Omental fat pad (tissue), 4 donors: ENCODE results near the gene METAP1D. TPM values are rescaled to one million over a fixed set of nuclear protein-coding genes. Genes with fewer than 3 reads are reported as not detected.

Source experiments
- ATAC-seq: fragments of 150-250 bp; one replicate; pipeline ENCODE4 v1.9.1; 2016; ENCODE audit warnings: mild to moderate bottlenecking, moderate library complexity; ENCODE audit not compliant: low FRiP score
- DNase-seq: peaks from one replicate; pipeline ENCODE4 v3.0.0-alpha.2; 2019; ENCODE audit warnings: low spot score
- total RNA-seq, 4 donors: library from RNA; depleted of rRNA; stranded (reverse); fragments of >200 nt; gene quantifications; one replicate each; pipeline ENCODE4 v1.1.0, GENCODE V29; 2016
- TF ChIP-seq, protein P1 (sequence below), 3 donors: fragments of 450-650 bp; IDR thresholded peaks; one replicate each; pipeline ENCODE4 v1.5.1; 2016 to 2017; ENCODE audit warnings: antibody characterized with exemption in 3 of 3, mild to moderate bottlenecking in 3 of 3, moderate library complexity in 2 of 3

Gene METAP1D
- total RNA-seq, 4 donors from 2014 or later: 5.4 to 9.6 (median 8.5) TPM

DNA sequence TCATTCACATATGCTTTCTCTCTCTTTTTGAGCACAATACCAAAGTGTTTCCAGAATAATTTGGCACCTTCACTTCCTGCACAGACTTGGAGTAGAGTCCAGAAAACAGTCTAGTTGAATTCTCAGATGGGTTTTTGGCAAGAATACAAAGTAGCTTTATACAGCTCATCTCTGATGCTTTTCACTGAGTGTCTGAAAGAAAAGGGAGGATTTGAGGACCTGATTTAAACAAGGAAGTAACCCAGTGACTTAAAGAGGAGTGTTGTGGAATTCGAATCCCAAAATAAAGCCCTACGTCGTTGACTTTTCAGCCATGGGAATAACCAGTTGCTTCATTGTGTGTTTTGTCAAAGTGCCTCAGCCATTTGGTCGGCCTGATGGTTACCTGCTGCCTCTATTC lies 31.8 kb downstream of the METAP1D start:
- TF ChIP-seq, protein P1, sequence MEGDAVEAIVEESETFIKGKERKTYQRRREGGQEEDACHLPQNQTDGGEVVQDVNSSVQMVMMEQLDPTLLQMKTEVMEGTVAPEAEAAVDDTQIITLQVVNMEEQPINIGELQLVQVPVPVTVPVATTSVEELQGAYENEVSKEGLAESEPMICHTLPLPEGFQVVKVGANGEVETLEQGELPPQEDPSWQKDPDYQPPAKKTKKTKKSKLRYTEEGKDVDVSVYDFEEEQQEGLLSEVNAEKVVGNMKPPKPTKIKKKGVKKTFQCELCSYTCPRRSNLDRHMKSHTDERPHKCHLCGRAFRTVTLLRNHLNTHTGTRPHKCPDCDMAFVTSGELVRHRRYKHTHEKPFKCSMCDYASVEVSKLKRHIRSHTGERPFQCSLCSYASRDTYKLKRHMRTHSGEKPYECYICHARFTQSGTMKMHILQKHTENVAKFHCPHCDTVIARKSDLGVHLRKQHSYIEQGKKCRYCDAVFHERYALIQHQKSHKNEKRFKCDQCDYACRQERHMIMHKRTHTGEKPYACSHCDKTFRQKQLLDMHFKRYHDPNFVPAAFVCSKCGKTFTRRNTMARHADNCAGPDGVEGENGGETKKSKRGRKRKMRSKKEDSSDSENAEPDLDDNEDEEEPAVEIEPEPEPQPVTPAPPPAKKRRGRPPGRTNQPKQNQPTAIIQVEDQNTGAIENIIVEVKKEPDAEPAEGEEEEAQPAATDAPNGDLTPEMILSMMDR (IDR thresholded peaks at IDR 0.05): no peak
- ATAC-seq (no peak), DNase-seq (no peak)

DNA sequence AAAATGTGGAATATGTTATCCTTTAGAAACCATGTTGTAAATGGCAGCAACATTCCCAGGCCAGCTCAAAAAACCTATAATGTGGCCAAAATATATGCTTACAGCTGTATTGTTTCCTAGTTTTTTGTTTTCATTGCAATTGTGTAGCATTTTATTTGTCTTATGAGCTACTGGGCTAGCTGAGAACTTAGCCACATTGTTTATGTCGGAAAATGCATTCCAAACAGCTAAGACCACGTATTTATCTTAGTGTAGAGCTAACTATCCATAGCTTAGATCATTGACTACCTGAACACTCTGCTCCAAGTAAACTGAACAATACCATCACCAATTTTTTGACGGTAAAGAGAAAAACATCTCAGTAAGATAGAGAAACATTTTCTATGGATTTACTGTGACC lies 38.4 kb downstream of the METAP1D start:
- TF ChIP-seq, protein P1 (IDR thresholded peaks at IDR 0.05): no peak
- no peak for ATAC-seq
- no peak for DNase-seq

DNA sequence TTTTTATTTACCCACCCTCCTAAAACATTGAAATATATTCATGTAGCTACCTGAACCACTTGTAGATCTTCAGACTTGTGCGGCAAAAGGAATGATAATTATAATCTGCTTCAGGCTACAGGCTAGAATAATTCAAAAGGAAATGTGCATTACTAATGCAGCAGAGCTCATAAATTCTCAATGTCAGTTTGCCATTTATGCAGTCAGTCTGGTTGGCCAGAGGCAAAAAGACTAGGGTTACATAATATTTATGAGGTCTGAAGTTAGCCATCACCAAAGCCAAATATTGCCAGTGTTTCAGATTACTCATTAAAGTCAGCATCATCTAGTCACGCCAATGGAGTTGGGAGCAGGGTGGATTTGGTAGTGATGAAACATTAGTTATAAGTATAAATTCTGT lies 38.9 kb downstream of the METAP1D start:
- TF ChIP-seq, protein P1 (IDR thresholded peaks at IDR 0.05): no peak
- DNase-seq (no peak), ATAC-seq (no peak)

DNA sequence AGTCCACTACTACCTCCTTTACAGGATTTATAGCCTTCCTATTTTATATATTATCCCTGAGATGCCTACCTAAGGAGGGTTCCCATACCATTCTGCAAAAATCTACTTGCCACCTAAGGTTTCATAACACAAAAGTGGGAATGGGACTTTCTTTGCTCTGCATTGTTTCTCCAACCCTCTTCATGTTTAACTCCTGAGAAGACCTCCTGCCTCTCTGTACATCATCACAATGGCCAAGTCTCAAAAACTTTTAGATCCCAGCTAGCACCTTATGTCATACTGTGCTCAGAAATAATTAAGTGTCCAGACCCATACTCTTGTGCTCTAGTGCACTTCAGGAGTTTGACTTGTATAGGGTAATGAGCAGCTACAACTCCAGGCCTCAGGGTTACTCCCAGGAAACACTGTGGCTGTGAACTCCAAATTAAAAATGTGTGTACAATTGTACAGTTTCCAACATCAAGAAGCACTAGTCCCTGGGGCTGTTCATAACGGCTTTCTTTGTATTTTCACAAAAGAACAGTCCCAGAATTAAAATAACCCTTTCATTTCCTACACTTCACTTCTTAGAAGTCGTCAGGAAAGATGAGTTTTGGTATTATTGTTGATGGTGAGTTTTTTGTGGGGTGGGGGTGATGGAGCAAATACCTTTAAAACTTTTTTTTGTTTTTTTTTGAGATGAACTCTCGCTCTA lies 39.4 kb downstream of the METAP1D start:
- no peak for ATAC-seq
- TF ChIP-seq, protein P1 (IDR thresholded peaks at IDR 0.05): no peak
- DNase-seq: no peak

DNA sequence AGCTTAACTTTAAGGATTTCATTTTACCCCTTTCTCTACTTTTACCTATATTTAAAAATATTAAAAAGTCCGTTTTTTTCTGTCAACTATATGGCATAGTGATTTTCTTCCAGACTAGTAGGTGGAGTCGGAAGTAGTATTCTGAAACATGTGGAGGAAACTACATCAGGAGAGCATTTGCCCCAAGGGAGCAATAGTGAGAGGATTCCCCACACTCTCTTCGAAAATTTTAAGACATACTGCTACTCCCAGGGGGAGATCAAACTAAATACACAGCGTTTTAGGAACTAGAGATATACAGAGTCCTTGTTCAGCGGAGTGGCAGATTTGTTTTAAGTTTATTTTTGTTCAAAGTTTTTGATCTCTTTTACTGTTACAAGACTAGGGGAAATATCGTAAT lies 40.6 kb downstream of the METAP1D start:
- no peak for ATAC-seq
- DNase-seq: no peak
- TF ChIP-seq, protein P1 (IDR thresholded peaks at IDR 0.05): no peak

DNA sequence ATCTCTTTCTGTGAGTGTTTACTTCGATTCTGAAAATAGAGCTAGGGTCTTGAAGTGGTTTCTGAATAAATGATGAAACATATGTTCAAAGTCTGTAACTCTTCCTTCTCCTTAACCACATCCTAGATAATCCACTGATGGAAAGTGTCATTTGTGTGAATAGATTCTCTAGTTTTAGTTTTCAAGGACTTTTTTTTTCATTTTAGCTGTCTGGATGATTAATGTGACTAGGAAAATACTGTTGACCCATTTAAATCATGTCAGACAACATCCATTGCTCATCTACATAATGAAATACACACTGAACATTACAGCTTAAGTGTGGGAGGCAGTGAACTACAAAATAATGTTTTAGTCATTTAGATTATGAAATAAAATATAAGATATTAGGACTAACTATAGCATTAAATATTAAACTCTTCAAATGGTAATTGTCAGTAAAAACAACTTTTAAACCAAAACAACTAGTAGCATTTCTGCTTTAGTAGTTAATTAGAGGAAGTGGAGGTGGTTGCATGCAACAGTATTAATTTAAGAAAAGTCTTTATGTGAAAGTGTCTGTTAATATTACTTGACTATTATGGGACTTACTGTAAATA lies 46.4 kb downstream of the METAP1D start:
- no peak for DNase-seq
- TF ChIP-seq, protein P1 (IDR thresholded peaks at IDR 0.05): no peak
- no peak for ATAC-seq
